G401.6 (cell line): ENCODE data around the gene RASSF7.
"Not testable (repeated sequence)": the region's sequence is repeated elsewhere in the genome, so short reads cannot be mapped to it uniquely, and the experiment has no call there.

Experiments
- FAIRE-seq: peaks from 2 replicates; lab custom pipeline; 2012; peaks lifted over from hg19 to GRCh38; lab: Jason Lieb, UNC

RASSF7 gene

GRCh38 chr11:560305-561147, at the start of gene RASSF7, which contains the start of gene LMNTD2:
RASSF7 (plus strand) TSS chr11:560970; CDS start chr11:561769, 799 bp downstream.
LMNTD2 (minus strand) TSS chr11:560738; CDS start chr11:560716, 22 bp downstream.
- FAIRE-seq, result no peak

GRCh38 chr11:512761-513595, 47.8 kb upstream of the RASSF7 start:
- no peak for FAIRE-seq

- FAIRE-seq, result no peak
Observed at GRCh38 chr11:514606-515005, 46.2 kb upstream of the RASSF7 start.

- FAIRE-seq, result no peak
Observed at GRCh38 chr11:515131-515530, 45.6 kb upstream of the RASSF7 start.

- no peak for FAIRE-seq
Observed at GRCh38 chr11:516400-516799, 44.4 kb upstream of the RASSF7 start.

- FAIRE-seq, result not testable (repeated sequence)
Observed at GRCh38 chr11:516918-517685, 43.7 kb upstream of the RASSF7 start.

- peak; percentile 71 for FAIRE-seq
Observed at GRCh38 chr11:518463-519202, 42.1 kb upstream of the RASSF7 start.

GRCh38 chr11:520428-521176, 40.2 kb upstream of the RASSF7 start:
- no peak for FAIRE-seq

GRCh38 chr11:521177-521688, 39.5 kb upstream of the RASSF7 start:
- no peak for FAIRE-seq

GRCh38 chr11:526192-526591, 34.6 kb upstream of the RASSF7 start:
- FAIRE-seq, result no peak

- FAIRE-seq, result no peak
Observed at GRCh38 chr11:528166-528814, 32.5 kb upstream of the RASSF7 start.

GRCh38 chr11:528815-529727, 31.7 kb upstream of the RASSF7 start:
- no peak for FAIRE-seq

GRCh38 chr11:529728-530411, 30.9 kb upstream of the RASSF7 start:
- no peak for FAIRE-seq

- no peak for FAIRE-seq
Observed at GRCh38 chr11:530960-531831, 29.6 kb upstream of the RASSF7 start.

GRCh38 chr11:531919-532526, 28.7 kb upstream of the RASSF7 start:
- no peak for FAIRE-seq

- no peak for FAIRE-seq
Observed at GRCh38 chr11:532527-532985, 28.2 kb upstream of the RASSF7 start.
